GM12892 (cell line): ENCODE results near the gene ACAP3.

Experiments
- POLR2A ChIP-seq: IDR thresholded peaks from 2 replicates; pipeline ENCODE4 v1.6.1; 2011; ENCODE audit warnings: low read depth, low read length, control low read depth
- POLR2AphosphoS5 ChIP-seq: IDR thresholded peaks from 2 replicates; pipeline ENCODE4 v1.6.1; 2011; ENCODE audit warnings: low read depth, low read length, control low read depth
- TAF1 ChIP-seq: IDR thresholded peaks from 2 replicates; pipeline ENCODE4 v1.6.1; 2011; ENCODE audit warnings: low read depth, mild to moderate bottlenecking, control low read depth, low read length, borderline replicate concordance

DNA sequence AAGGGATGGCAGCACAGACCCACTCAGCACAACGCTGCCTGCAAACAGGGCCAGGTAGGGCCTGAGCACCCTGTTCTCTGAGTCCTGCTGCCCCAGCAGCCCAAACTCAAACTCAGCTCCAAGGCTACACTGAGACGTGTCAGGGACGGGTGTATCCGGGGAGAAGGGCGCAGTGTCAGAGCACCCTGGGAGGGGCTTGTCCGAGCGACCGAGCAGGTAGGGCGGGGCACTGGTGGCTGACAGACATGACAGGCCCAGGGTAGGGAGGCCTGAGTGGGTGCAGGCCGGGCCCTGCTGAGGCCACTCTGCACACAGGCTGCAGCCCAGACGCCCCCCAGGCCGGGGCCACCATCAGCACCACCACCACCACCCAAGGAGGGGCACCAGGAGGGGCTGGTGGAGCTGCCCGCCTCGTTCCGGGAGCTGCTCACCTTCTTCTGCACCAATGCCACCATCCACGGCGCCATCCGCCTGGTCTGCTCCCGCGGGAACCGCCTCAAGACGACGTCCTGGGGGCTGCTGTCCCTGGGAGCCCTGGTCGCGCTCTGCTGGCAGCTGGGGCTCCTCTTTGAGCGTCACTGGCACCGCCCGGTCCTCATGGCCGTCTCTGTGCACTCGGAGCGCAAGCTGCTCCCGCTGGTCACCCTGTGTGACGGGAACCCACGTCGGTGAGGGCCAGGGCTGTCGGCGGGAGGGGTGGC is 22.0 kb downstream of the ACAP3 start:
- TF ChIP-seq POLR2A (no peak), TAF1 (no peak), POLR2AphosphoS5 (no peak)
